Endodermal cell (in vitro differentiated cells): ENCODE data around the gene DSN1. TPM values are rescaled to one million over a fixed set of nuclear protein-coding genes. Genes with fewer than 3 reads are reported as not detected.

Experiments
- DNase-seq: peaks from one replicate; pipeline ENCODE4 v3.0.0-alpha.2; 2017
- H3K27ac ChIP-seq: 2 replicates; pipeline ENCODE4 v1.5.1; 2013; ENCODE audit warnings: mild to moderate bottlenecking, low read depth, low read length, moderate library complexity
- H3K27me3 ChIP-seq: 2 replicates; pipeline ENCODE4 v1.6.1; 2013; ENCODE audit warnings: mild to moderate bottlenecking, low read length, moderate library complexity; ENCODE audit not compliant: insufficient read depth, control insufficient read depth, poor library complexity, severe bottlenecking
- H3K36me3 ChIP-seq: 2 replicates; pipeline ENCODE4 v1.7.0; 2013; ENCODE audit warnings: mild to moderate bottlenecking, low read length, moderate library complexity; ENCODE audit not compliant: control insufficient read depth, insufficient read depth
- H3K4me1 ChIP-seq: one replicate; pipeline ENCODE4 v1.7.0; 2013; ENCODE audit warnings: low read length; ENCODE audit not compliant: control insufficient read depth, insufficient read depth
- H3K4me3 ChIP-seq: 2 replicates; pipeline ENCODE4 v1.5.1; 2013; ENCODE audit warnings: mild to moderate bottlenecking, low read length, moderate library complexity
- H3K9ac ChIP-seq: 2 replicates; pipeline ENCODE4 v1.6.1; 2013; ENCODE audit warnings: mild to moderate bottlenecking, low read length, moderate library complexity; ENCODE audit not compliant: poor library complexity, severe bottlenecking; ENCODE audit errors: extremely low read depth
- H3K9me3 ChIP-seq: 2 replicates; pipeline ENCODE4 v1.6.1; 2013; ENCODE audit warnings: mild to moderate bottlenecking, low read length, moderate library complexity; ENCODE audit not compliant: control insufficient read depth
- H3K27ac Mint-ChIP-seq: 2 replicates; pipeline ENCODE4 v1.8.0; 2020; ENCODE audit warnings: mixed read lengths
- H3K27me3 Mint-ChIP-seq: 2 replicates; pipeline ENCODE4 v1.8.0; 2021; ENCODE audit warnings: mild to moderate bottlenecking, mixed read lengths; ENCODE audit not compliant: insufficient read depth
- H3K36me3 Mint-ChIP-seq: 2 replicates; pipeline ENCODE4 v1.8.0; 2020; ENCODE audit warnings: low read depth, mixed read lengths
- H3K4me1 Mint-ChIP-seq: 2 replicates; pipeline ENCODE4 v1.8.0; 2020; ENCODE audit warnings: mixed read lengths
- H3K4me3 Mint-ChIP-seq: 2 replicates; pipeline ENCODE4 v1.8.0; 2020; ENCODE audit warnings: mild to moderate bottlenecking, moderate library complexity, mixed read lengths
- H3K9me3 Mint-ChIP-seq: 2 replicates; pipeline ENCODE4 v1.8.0; 2020; ENCODE audit warnings: mild to moderate bottlenecking, mixed read lengths
- WGBS, 2 experiments: methylation state at CpG; one replicate each; pipeline versions ENCODE4 v1.1.5 to v1.1.7; 2013; ENCODE audit warnings: missing lambda C conversion rate in 2 of 2, mixed read lengths in 1 of 2; ENCODE audit not compliant: insufficient coverage in 1 of 2, insufficient read length in 1 of 2; 5-methylcytosine and 5-hydroxymethylcytosine counted together
- total RNA-seq, 2 donors: library from RNA; stranded (reverse); fragmentation: NEBNext Ultra II Directional in 1 of 2; extraction: Animal tissue kit (Norgen Biotek cat#: 25700) in 1 of 2; gene quantifications; 2 replicates in 1 of 2; 3 replicates in 1 of 2; pipeline ENCODE4 v1.2.1, GENCODE V29; 2021
- TF ChIP-seq, protein P1 (sequence below): fragments of 200-600 bp; sonication (generic); conservative IDR thresholded peaks from 2 replicates; pipeline ENCODE4 v1.5.0; 2021; ENCODE audit warnings: antibody characterized with exemption, mild to moderate bottlenecking

Gene DSN1
- total RNA-seq, 2 donors from 2014 or later, result 21.4 to 32.4 TPM

- TF ChIP-seq, protein P1, sequence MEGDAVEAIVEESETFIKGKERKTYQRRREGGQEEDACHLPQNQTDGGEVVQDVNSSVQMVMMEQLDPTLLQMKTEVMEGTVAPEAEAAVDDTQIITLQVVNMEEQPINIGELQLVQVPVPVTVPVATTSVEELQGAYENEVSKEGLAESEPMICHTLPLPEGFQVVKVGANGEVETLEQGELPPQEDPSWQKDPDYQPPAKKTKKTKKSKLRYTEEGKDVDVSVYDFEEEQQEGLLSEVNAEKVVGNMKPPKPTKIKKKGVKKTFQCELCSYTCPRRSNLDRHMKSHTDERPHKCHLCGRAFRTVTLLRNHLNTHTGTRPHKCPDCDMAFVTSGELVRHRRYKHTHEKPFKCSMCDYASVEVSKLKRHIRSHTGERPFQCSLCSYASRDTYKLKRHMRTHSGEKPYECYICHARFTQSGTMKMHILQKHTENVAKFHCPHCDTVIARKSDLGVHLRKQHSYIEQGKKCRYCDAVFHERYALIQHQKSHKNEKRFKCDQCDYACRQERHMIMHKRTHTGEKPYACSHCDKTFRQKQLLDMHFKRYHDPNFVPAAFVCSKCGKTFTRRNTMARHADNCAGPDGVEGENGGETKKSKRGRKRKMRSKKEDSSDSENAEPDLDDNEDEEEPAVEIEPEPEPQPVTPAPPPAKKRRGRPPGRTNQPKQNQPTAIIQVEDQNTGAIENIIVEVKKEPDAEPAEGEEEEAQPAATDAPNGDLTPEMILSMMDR, result no peak
- DNase-seq, result no peak
- no peak overlapping the region for H3K4me3 ChIP-seq
- no peaks in the 10 kb centered on the region for H3K27me3 Mint-ChIP-seq
- H3K36me3 Mint-ChIP-seq, result no peaks in the 10 kb centered on the region
- peaks cover 20% of the 10 kb centered on the region for H3K4me1 Mint-ChIP-seq
- 73 to 81% methylated on average over 2 to 3 of the region's 3 CpGs for WGBS, 2 experiments
- no peak overlapping the region for H3K9ac ChIP-seq
- H3K27me3 ChIP-seq, result no peaks in the 10 kb centered on the region
- H3K4me3 Mint-ChIP-seq, result no peak overlapping the region
- H3K9me3 Mint-ChIP-seq, result no peaks in the 10 kb centered on the region
- peaks cover 3% of the 10 kb centered on the region for H3K4me1 ChIP-seq
- H3K27ac Mint-ChIP-seq, result peak overlapping the region; percentile 15
- no peak overlapping the region for H3K27ac ChIP-seq
- no peaks in the 10 kb centered on the region for H3K9me3 ChIP-seq
- H3K36me3 ChIP-seq, result no peaks in the 10 kb centered on the region
Observed at GRCh38 chr20:36777167-36777566, 3.6 kb upstream of the DSN1 start.

DNA sequence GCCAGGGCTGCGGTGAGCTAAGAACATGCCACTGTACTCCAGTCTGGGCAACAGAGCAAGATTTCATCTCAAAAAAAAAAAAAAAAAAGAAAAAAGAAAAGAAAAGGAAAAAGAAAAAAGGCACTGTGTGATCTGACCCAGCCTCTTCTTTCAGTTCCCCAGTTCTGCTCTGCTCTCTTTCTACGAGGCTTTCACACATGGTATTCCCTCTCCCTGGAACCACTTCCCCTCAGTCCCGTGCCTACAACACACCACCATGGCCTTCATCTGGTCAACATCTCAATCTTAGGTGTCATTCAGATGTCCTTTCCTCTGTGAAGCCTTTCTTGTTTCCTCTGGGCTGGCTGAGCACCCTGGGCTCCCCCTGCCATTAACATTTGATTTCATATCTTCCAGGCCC, 2.3 kb upstream of the DSN1 start:
- Mint-ChIP-seq H3K36me3 (no peaks in the 10 kb centered on the region), H3K9me3 (no peaks in the 10 kb centered on the region), H3K4me1 (peaks cover 20% of the 10 kb centered on the region), H3K27ac (no peak overlapping the region), H3K27me3 (no peaks in the 10 kb centered on the region), H3K4me3 (no peak overlapping the region)
- H3K27me3 ChIP-seq, result no peaks in the 10 kb centered on the region
- H3K36me3 ChIP-seq, result no peaks in the 10 kb centered on the region
- TF ChIP-seq, protein P1, result no peak
- no peaks in the 10 kb centered on the region for H3K9me3 ChIP-seq
- no peak overlapping the region for H3K9ac ChIP-seq
- no peak overlapping the region for H3K27ac ChIP-seq
- peaks cover 3% of the 10 kb centered on the region for H3K4me1 ChIP-seq
- H3K4me3 ChIP-seq, result no peak overlapping the region
- 89 to 92% methylated on average over 3 of the region's 3 CpGs for WGBS, 2 experiments
- DNase-seq, result no peak

DNA sequence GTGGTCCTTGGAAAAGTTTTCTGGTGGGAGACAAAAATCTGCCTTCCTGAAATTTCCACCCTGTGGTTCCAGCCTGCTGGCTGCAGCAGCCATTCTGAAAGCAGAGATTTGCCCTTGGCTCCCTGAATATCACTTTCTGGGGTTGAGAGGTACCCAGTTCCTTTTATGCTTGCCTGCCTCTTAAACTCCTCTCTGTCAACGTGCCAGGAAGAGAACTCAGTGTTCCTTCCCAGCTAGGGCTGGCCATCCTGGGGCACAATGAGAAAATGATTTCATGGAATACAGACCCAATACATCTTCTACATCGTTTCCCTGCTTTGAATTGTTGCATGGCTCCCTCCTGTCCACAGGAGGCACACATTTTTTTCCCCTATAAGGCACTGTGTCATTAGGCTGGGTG, 1.6 kb upstream of the DSN1 start:
- WGBS, 2 experiments, result 72 to 87% methylated on average over 2 of the region's 2 CpGs
- H3K9me3 Mint-ChIP-seq, result no peaks in the 10 kb centered on the region
- Histone ChIP-seq H3K9ac (no peak overlapping the region), H3K36me3 (peaks cover 5% of the 10 kb centered on the region), H3K4me3 (no peak overlapping the region), H3K4me1 (peaks cover 3% of the 10 kb centered on the region), H3K27me3 (no peaks in the 10 kb centered on the region), H3K9me3 (no peaks in the 10 kb centered on the region), H3K27ac (no peak overlapping the region)
- TF ChIP-seq, protein P1, result no peak
- peaks cover 20% of the 10 kb centered on the region for H3K4me1 Mint-ChIP-seq
- no peak overlapping the region for H3K27ac Mint-ChIP-seq
- no peaks in the 10 kb centered on the region for H3K36me3 Mint-ChIP-seq
- no peak overlapping the region for H3K4me3 Mint-ChIP-seq
- no peak for DNase-seq
- H3K27me3 Mint-ChIP-seq, result no peaks in the 10 kb centered on the region
